ENCODE measurements around the gene ARID4B. TPM values are rescaled to one million over a fixed set of nuclear protein-coding genes. Genes with fewer than 3 reads are reported as not detected.

ARID4B gene
- polyA plus RNA-seq, 1 donor (not counting 4 experiments of a cell fraction or from before 2014, with no cell fraction given), result 12.7 TPM

- no peak overlapping the region for H3K9ac ChIP-seq (ENCODE audit: control insufficient read depth, extremely low read depth, insufficient read depth, low read length)
- H3K27me3 ChIP-seq (ENCODE audit: control insufficient read depth, extremely low read depth, insufficient read depth, low read length), result no peaks in the 10 kb centered on the region
- no peak overlapping the region for H3K4me3 ChIP-seq (ENCODE audit: control insufficient read depth in 2 of 3, extremely low read depth in 1 of 3, insufficient read depth in 2 of 3, low read depth in 1 of 3, low read length in 3 of 3)
- H3K9me3 ChIP-seq (ENCODE audit: control insufficient read depth, low read depth, low read length), result no peaks in the 10 kb centered on the region
- TF ChIP-seq EZH2 (IDR thresholded peaks at IDR 0.05; ENCODE audit: low read length) (no peak), CTCF (optimal IDR thresholded peaks at IDR 0.05 in 1 of 3, IDR thresholded peaks at IDR 0.05 in 1 of 3, conservative IDR thresholded peaks at IDR 0.05 in 1 of 3; ENCODE audit: extremely low read depth in 1 of 3, insufficient read depth in 2 of 3, low read length in 3 of 3) (no peak)
- H3K9me1 ChIP-seq (ENCODE audit: control insufficient read depth, extremely low read depth, insufficient read depth, low read length), result no peaks in the 10 kb centered on the region
- H3K4me2 ChIP-seq (ENCODE audit: control insufficient read depth, extremely low read depth, insufficient read depth, low read depth, low read length), result no peak overlapping the region
- no peak for DNase-seq (ENCODE audit: low read depth, low spot score)
- FAIRE-seq, result no peak
- no peak overlapping the region for H3K27ac ChIP-seq (ENCODE audit: control insufficient read depth, insufficient read depth, low read length)
- no peak overlapping the region for H2AFZ ChIP-seq (ENCODE audit: control insufficient read depth, low read length)
- H4K20me1 ChIP-seq (ENCODE audit: control insufficient read depth, extremely low read depth, insufficient read depth, low read length), result no peaks in the 10 kb centered on the region
- H3K4me1 ChIP-seq (ENCODE audit: control insufficient read depth, extremely low read depth, insufficient read depth, low read length), result no peaks in the 10 kb centered on the region
- dilution Hi-C loops (cut with MboI; ENCODE audit: extremely low pct_ligation_motif_present, low sequenced_read_pairs), result no loop called here
- H3K79me2 ChIP-seq (ENCODE audit: control insufficient read depth, insufficient read depth, low read length), result no peaks in the 10 kb centered on the region
- H3K36me3 ChIP-seq (ENCODE audit: control insufficient read depth in 2 of 2, extremely low read depth in 1 of 2, insufficient read depth in 2 of 2, low read length in 2 of 2), result peaks cover 0 to 8% of the 10 kb centered on the region in 2 experiments
These were observed 102.7 kb downstream of the ARID4B start for GRCh38 chr1:235225299-235225698.

- Histone ChIP-seq H3K4me3 (ENCODE audit: control insufficient read depth in 2 of 3, extremely low read depth in 1 of 3, insufficient read depth in 2 of 3, low read depth in 1 of 3, low read length in 3 of 3) (no peak overlapping the region), H3K27me3 (ENCODE audit: control insufficient read depth, extremely low read depth, insufficient read depth, low read length) (no peaks in the 10 kb centered on the region), H3K9ac (ENCODE audit: control insufficient read depth, extremely low read depth, insufficient read depth, low read length) (no peak overlapping the region), H3K27ac (ENCODE audit: control insufficient read depth, insufficient read depth, low read length) (no peak overlapping the region), H3K79me2 (ENCODE audit: control insufficient read depth, insufficient read depth, low read length) (no peaks in the 10 kb centered on the region), H3K9me1 (ENCODE audit: control insufficient read depth, extremely low read depth, insufficient read depth, low read length) (no peaks in the 10 kb centered on the region), H3K4me1 (ENCODE audit: control insufficient read depth, extremely low read depth, insufficient read depth, low read length) (no peaks in the 10 kb centered on the region), H3K36me3 (ENCODE audit: control insufficient read depth in 2 of 2, extremely low read depth in 1 of 2, insufficient read depth in 2 of 2, low read length in 2 of 2) (peaks cover 0 to 7% of the 10 kb centered on the region in 2 experiments), H2AFZ (ENCODE audit: control insufficient read depth, low read length) (no peak overlapping the region), H4K20me1 (ENCODE audit: control insufficient read depth, extremely low read depth, insufficient read depth, low read length) (no peaks in the 10 kb centered on the region), H3K9me3 (ENCODE audit: control insufficient read depth, low read depth, low read length) (no peaks in the 10 kb centered on the region), H3K4me2 (ENCODE audit: control insufficient read depth, extremely low read depth, insufficient read depth, low read depth, low read length) (no peak overlapping the region)
- dilution Hi-C loops (cut with MboI; ENCODE audit: extremely low pct_ligation_motif_present, low sequenced_read_pairs), result no loop called here
- DNase-seq (ENCODE audit: low read depth, low spot score) (no peak), FAIRE-seq (no peak)
- no peak for TF ChIP-seq CTCF (optimal IDR thresholded peaks at IDR 0.05 in 1 of 3, IDR thresholded peaks at IDR 0.05 in 1 of 3, conservative IDR thresholded peaks at IDR 0.05 in 1 of 3; ENCODE audit: extremely low read depth in 1 of 3, insufficient read depth in 2 of 3, low read length in 3 of 3)
These were observed 106.2 kb downstream of the ARID4B start for GRCh38 chr1:235221653-235222375.

Data from keratinocyte (primary cell).